Anterior cingulate cortex (tissue), 58 donors: Measurements from ENCODE around the gene CRELD2.

Experiments used
- DNase-seq, 58 donors: peaks; one replicate each; lab custom pipeline; 2025; lab: John Stamatoyannopoulos, UW

Gene CRELD2

DNA sequence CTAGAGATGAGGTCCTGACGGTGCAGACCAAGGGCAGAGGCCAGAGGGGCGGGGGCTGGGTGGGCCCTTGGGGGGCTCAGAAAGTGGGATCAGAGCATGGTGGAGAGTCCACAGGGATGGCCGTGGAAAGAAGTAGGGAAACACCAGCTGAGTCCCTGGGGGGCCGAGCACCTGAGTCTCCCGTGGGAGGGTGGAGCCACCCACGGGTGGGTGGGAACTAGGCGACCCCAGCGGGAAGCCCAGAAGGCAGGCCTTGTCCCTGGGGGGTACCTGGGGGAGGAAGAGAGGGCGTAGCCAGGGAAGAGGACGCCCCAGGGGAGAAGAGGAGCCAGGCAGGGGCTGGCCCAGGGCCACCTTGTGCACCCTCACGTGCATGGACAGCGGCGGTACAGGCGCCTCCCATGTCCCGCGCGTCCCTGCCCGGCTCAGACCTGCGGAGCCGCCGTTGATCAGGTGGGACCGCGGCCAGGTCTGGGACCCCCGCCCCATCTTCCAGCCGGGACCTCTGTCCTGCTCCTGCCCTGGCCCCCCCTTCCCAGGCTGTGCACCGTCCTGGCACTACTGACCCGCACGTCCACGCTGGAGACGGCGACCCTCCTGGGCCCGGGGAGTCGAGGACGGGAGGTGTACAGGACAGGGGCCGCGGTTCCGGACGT, 10.2 kb downstream of the CRELD2 start:
- no peak for DNase-seq

DNA sequence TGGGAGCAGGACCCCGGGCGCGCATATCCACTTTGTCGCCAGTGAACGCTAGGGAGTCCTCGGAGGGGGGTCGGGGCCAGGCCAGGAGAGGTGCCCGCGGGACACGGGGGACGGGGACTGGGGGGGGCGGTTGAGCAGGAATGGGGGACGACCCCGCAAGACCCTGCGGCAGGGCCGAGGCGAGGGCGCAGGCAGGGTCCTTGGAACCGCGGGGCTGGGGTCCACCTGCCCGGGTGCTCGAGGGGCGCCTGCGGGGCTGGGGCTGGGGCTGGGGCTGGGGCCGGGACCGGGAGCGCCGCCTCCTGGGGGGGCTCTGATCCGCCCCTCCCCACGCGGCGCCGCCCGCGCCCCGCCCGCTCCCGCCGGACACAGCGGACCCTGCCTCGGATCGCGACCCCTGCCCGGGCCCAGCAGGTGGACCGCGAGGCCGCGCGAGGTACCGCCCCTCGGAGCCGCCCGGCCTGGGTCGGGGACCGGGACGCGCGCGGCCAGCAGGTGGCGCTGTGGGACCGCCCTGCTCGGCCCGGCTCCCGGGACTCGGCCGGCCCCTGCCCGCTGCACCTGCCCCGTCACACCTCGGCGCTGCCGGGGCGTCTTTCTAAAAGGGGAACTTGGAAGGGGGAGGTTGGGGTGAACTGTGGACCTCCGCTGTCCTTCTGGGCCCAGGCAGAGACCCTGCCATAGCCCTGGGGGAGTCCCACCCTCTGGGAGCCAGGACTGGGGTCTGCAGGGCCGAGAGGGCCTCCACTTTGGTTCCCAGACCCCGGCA, 11.0 kb downstream of the CRELD2 start:
- DNase-seq, result peak in 19 of 58 donors; percentile 3 to 67 (median 24)

DNA sequence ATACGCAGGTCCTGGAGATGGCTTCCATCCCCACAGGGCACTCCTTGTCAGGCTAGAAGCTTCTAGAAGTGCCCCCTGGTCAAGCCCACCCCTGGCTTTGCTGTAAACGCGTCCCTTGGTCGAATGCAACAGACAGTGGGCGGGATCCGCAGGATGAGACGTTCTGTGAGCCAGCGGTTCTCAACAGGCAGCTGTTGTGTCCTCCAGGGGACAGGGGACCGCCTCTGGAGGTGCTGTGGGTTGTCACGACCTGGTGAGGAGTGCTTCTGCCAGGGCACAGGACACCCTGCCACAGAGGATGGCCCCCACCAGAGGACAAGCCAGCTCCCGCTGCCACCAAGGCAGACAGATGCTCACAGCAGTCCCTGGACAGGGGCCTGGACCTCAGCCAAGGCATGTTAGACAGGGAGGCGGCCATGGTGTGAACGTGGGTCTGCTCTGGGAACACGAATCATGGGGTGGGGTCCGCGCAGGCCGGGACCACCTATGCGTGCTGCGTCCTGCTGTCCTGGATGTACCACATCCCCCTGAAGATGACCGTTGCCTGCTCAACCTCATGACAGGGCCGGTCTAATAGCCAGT, 11.7 kb downstream of the CRELD2 start:
- DNase-seq, result no peak

DNA sequence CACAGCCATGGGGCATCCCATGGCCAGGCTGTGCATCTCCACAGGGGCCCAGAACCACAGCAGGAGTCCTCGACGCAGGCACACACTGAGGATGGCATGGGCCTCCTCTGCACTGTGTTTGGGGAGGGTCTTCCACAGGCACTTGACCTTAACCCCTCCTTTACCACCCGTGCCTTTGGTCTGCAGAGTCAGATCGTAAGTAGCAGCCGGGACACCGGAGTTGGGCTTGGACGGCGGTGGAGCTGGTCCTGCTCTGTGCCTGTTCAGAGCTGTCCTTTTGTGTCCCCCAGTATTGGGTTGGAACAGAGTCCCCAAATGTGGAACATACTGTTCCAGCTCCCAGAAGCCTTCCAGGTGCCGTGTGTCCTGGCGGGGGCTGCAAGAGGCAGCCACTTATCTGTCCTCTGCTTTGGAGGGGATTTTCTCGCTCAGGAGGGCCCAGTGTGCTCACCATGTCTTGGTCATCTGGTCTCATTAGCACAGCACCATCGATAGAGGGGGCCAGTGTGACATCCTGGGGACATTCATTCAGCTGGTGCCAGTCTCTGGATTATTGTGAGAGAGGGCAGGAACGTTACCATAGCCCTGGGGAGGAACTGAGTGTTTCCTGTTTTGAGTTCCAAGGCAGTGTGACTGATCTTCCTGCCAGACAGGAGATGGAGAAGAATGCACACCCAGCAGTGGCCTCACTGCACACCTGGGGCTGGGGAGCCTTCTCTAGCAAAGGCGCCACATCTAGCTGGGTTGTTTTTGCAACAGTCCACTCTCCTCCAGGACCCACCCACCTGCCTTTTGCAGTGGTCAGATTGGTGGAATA, 12.4 kb downstream of the CRELD2 start:
- DNase-seq, result peak in 49 of 58 donors; percentile 16 to 81 (median 50)

DNA sequence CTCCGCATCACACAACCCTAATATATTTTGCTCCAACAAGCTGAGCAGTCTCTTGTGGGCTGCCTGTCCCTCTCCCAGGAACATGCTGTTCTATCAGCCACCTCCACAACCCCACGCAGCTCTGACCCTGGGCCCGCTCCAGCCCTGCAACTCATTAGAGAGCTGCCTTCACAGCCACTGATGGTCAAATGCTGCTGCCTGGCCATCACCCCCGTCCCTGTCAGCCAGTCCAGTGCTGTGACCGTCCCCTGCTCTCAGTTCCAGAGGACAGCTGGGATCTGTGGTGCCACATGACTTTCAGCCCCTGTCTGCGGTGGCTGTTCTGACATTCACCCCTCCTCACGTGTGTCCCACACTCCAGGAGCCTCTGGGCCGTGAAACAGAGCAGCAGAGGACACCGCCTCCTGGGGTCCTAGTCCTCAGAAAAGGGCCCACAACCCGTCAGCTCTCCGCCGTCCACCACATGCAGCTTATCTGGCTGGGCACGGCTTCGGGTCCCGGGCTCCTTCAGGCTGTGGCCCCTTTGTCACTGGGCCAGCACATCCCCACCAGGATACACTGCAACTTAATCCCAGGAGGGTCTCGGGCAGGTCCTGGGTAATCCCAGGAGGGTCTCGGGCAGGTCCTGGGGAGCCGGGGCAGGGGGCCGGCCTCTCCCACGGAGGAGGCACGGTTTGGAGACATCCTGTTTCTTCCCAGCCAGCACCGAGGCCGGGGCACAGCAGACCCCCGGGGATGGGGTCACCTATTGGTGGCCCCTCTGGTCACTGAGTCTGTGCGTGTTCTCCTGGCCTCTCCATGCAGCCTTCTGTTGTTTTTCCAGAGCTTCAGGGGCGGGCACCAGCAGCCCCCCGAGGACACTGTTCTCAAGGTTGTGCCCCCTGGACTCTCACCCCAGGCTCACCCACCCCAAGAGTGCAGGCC, 15.1 kb downstream of the CRELD2 start:
- peak in 40 of 58 donors; percentile 8 to 75 (median 34) for DNase-seq

DNA sequence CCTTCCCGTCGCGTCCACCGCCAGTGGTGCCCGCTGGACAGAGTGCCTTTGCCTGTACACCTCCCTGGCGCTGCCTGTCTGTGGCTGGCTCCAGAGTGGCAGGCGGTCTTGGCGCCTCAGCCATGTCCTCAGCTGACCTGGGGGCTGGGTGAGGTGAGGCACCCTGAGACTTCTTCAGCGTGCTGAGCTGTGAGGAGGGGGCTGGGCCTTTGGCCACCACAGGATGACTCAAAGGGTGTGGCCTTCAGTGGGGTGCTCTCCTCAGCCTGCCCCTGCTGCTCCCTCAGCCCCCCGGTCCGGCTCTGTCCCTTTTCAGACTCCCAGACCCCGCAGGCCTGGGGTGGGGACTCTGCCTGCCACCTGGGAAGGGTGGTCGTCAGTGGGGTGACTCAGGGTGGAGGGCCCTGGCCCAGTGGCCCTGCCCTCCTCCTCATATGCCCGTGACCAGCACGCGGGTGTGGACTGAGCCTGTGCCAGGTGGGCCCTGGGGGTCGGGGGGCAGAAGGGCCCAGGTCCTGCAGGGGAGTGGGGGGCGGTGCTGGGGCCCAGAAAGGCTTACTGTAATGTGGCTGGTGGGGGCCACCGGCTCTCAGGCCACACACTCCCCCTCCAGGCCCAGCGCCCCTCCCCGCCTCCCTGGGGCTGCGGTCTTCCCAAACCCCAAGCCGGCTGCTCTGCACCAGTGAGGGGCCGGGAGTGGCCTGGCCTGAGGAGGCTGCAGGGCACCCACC, 15.9 kb downstream of the CRELD2 start:
- peak in 23 of 58 donors; percentile 6 to 65 (median 29) for DNase-seq

DNA sequence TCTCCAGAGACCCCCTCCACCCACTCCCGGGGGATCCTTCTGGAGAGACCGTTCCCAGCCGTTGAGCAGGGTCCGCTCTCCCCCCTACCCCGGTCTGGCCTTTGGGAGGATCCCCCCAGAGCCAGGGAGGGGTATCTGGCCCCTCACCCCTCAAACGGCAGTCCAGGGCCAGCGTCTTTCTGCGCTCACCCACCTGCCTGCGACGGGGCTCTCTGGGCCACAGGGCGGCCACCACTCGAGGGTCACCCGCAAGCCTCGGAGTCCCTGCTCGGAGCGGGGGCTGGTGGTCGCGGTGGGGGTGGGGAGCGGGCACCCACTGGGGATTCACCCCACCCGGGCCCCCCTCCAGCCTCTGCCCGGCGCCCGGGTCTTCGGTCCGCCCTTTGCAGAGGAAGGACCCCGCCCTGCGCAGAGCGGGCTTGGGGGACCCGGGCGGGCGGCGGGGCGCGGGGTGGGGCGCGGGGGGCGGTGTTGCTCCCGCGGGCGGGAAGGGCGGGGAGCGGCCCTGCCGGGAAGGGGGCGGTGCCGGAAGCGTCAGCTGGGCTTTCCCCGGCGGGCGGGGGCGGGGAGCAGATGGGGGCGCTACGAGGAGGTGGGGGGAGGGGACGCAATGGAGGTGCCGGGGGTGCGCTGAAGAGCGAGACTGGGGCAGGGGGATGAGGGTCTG, 16.6 kb downstream of the CRELD2 start:
- peak in 32 of 58 donors; percentile 10 to 70 (median 36) for DNase-seq

DNA sequence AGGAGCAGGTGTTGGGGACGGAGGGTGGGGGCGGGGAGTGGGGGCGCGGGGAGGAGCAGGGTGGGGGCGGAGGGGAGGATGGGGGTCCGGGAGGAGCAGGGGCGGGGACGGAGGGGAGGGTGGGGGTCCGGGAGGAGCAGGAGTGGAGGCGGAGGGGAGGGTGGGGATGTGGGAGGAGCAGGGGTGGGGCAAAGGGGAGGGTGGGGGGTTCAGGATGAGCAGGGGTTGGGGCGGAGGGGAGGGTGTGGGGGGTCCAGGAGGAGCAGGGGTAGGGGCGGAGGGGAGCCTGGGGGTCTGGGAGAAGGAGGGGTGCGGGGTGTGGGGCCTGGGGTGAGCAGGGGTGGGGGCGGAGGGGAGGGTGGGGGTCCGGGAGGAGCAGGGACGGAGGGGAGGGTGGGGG, 17.1 kb downstream of the CRELD2 start:
- DNase-seq, result no peak

DNA sequence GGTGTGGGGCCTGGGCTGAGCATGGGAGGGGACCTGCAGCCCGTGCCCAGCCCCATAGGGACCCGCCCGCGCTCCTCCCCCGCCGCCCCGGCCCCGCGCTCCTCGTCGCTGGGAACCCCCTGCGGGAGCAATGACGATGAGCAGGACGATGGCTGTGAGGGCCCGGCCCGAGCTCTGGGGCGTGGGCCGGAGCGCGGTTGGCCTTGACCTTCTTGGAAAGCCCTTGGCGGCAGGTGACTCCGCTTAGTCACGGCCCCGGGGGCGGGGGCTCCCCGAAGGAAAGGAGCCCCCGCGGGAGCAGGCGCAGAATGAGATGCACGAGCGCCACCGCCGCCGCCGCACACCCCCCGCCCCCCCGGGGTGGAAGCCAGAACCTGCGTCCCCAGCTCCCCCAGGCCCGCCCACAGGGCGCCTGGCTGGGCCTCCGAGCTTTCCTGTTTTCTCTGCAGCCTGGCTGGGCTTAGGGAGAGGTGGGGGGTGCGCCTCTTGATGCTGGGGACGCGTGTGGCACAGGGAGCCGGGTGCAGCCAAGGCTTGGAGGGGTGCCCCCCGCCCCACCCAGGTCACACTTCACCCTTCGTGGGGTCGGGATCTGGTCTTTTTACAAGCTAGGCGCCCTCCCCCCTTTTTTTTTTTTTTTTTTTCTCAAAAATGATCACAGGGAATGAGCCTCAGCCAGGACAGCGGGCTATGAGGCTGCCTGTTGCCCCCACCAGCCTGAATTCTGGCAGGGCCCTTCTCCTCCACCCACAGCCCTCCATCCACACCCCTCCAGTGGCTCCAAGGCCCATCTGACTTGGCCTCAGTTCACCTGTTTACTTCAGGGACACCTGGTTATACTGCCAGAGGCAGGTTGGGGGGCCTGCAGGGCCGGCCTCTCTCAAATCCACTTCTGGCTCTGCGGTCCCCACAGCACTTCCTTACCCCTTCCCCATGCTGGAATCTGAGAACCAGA, 17.9 kb downstream of the CRELD2 start:
- peak in 47 of 58 donors; percentile 20 to 88 (median 57) for DNase-seq

DNA sequence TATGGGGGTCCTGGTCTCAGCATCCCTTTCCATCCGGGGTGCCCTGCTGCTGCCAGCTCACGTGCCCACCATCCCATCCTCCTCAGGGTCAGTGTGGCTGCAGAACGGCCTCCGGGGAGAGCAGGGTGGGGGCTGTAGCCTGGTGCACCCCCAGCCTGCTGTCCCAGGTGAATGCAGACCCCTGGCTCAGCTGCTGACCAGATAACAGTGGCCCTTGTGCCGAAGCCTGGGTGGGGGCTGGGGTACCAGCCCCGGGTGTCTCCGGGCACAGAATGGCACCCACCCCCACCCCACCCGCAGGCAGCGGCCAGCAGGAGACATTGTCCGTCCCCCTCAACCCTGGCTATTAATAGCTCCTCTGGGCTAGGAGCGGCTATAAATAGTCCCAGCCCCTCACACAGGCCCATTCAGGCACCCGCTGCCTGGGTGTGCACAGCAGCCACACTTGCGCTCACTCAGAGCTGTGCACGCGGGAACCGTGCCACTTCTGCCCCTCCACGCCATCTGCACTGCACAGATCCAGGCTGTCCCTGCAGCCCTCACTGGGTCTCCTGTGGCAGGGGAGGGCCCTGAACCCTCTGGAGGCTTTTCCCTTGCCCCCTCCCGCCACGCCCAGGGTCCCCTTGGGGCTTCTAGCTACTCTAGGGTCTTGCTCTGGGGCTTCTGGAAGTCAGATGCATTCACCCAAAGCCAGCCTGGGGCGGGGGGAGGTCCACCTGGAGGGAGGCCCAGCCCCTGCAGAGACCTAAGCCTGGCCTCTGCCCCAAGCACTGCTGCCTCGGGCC, 18.7 kb downstream of the CRELD2 start:
- peak in 50 of 58 donors; percentile 26 to 88 (median 66) for DNase-seq

DNA sequence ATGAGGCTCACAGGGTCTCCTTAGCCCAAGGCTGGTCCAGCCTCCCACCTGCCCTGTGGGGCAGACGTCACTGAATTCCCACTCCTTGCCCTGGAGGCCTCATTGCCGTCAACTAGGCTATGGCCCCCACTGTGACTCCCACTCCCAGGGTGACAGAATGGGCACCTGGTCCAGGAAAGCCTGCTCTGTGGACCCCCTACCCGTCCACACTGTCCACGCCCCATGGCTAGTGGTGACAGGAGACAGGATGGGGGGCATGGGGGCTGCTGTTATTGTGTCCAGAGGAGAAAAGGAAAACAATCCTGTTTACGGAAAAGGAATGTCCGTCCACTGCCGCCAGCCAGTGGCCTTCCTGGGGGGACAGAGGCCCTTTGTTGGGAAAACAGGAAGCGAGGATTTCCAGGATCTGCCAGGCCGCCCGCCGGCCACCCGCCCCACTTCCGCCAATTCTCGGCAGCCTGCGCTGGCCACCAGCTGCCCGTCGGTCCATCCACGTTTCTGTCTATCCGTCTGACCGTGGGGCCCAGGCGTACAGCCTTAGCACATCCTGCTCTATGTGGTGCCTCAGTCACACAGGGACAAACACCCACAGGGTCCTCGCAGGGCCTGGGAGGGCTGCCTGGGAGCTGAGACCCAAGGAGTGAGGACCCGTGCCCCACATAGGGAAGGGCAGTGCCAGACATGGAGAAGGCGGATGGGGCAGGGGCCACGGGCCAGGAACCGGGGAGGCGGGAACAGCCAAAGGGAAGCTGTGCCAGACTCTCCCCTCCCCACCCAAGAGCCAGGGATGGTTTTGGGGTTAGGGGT, 19.5 kb downstream of the CRELD2 start:
- DNase-seq, result peak in 42 of 58 donors; percentile 16 to 79 (median 56)

DNA sequence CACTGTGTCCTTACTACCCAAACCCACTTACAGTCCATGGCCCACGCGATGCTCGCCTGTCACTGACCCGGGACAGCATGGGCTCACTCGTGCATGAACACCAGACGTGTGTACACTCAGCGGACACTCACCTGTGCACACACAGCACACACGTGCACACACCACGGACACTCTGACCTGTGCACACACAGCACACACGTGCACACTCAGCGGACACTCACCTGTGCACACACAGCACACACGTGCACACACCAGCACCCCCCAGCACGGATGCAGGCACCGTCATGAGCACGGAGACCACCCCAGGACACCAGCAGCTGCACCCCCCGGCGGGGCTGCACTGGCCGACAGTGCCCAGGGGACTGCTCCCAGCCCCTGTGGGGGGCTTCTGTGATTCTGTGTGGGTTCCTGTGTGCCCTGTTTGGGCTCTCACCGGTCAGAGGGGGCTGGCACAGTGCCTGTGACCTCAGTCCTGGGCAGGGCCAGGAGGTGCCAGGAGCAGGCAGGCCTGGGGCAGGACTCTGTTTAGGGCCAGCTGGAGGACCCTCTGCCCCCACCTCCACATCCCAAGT, 20.2 kb downstream of the CRELD2 start:
- no peak for DNase-seq

DNA sequence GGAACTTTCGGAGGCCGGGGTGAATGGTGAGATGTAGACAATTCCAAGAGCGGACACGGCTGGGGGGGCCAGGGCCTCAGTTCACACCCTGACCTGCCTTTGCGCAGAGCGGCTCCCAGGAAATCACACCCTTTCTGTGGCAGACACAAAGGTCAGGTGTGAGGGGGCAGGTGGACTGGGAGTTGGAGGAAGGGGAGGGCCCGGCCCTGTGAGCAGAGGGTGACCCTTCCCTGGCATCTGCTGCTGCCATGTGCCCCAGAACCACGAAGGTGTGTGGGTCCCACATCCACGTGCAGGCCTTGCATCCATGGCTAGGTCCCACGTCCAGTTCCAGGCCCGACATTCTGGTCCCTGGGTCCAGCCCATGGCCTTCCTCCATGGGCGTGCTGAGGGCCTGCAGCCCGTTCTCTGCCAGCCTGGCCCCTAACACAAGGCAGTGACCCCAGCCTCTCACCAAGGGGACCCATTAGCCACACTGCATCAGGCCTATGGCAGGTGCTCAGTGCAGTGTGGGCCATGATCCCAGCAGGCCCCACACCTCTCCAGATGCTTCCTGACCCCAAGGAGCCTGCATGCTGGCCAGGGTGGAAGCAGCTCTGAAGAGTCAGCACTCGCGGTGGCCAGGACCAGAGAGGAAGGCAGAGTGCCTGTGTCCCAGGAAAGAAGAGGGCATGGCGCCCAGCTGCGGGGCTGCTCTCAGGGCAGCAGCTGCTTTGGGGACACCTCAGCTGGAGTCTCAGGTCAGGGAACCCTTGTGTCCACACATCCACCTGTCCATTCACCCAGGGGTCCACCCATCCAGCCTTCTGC, 23.3 kb downstream of the CRELD2 start:
- no peak for DNase-seq
